PFSK-1 (cell line): ENCODE measurements around the gene TBC1D16.

Experiments used
- FOXP2 ChIP-seq: optimal IDR thresholded peaks from 2 replicates; pipeline ENCODE3; 2011; ENCODE audit warnings: borderline replicate concordance, control low read depth, inconsistent platforms; ENCODE audit not compliant: insufficient read depth; ENCODE audit errors: extremely low read length, extremely low read depth
- POLR2AphosphoS5 ChIP-seq: IDR thresholded peaks from 2 replicates; pipeline ENCODE4 v1.6.1; 2012; ENCODE audit warnings: low read depth, mild to moderate bottlenecking, control low read depth, low read length, moderate library complexity
- REST ChIP-seq, 2 experiments: IDR thresholded peaks; 2 replicates each; pipeline versions ENCODE4 v1.6.1 to v1.8.0; 2011 to 2012; ENCODE audit warnings: low read depth in 2 of 2, low read length in 2 of 2, control low read depth in 1 of 2, inconsistent platforms in 1 of 2, mild to moderate bottlenecking in 1 of 2, moderate library complexity in 1 of 2; ENCODE audit not compliant: insufficient read depth in 1 of 2
- SIN3A ChIP-seq: IDR thresholded peaks from 2 replicates; pipeline ENCODE4 v1.6.1; 2012; ENCODE audit warnings: mild to moderate bottlenecking, low read length, moderate library complexity, borderline replicate concordance; ENCODE audit not compliant: insufficient read depth
- TAF1 ChIP-seq: IDR thresholded peaks from 2 replicates; pipeline ENCODE4 v1.6.1; 2012; ENCODE audit warnings: low read length, control low read depth, borderline replicate concordance; ENCODE audit not compliant: insufficient read depth

TBC1D16 gene

DNA sequence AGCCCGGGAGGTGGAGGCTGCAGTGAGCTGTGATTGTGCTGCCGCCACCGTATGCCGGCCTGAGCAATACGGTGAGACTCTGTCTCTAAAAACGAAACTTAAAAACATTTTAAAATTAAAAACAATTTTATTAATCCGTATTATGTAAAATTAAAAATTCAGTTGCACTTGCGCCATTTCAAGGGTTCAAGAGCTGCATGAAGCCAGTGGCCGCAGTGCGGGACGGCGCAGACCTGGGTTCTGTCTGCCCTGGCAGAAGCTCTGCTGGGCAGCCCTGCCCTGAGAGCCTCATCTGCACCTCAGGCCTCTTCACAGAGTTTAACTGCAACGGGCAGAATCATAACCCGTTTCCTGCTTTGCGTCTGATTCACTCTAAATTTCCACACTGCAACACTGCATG is 31.7 kb downstream of the TBC1D16 start:
- TF ChIP-seq POLR2AphosphoS5 (no peak), SIN3A (no peak), FOXP2 (no peak), REST (IDR thresholded peaks at IDR 0.05; ENCODE audit: insufficient read depth in 1 of 2, low read depth in 2 of 2, low read length in 2 of 2) (no peak), TAF1 (no peak)

GRCh38 chr17:80002690-80003490 is 32.8 kb downstream of the TBC1D16 start:
- TF ChIP-seq POLR2AphosphoS5 = no peak
- TF ChIP-seq SIN3A = no peak
- TF ChIP-seq REST (IDR thresholded peaks at IDR 0.05; ENCODE audit: insufficient read depth in 1 of 2, low read depth in 2 of 2, low read length in 2 of 2) = no peak
- no peak for TF ChIP-seq FOXP2
- TF ChIP-seq TAF1 = no peak

DNA sequence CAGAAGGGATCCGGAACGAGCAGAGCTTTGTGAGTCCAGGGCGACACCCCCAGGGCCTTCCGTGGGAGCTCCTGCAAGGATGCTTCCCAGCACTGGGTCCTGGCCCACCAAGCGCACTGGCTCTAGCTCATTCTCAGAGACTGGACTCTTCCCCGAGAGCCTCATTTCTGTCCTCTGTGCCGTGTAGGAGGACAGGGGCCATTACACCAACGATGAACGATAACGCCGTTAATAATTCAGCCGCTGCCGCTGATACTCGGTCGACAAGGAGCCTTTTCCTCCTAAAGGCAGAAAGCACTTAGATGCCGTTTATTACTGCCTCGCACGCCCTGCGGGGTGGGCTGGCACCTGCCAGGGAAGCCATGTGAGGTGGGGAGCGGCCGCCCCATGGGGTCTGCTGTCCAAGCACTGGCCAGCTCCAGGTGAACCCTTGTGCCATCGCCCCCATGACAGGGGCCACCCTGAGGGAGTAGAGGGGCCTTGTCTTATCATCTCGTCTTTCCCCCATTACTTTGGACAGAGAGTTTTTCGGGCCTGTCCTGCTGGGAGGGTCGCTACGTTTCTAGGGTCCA is 33.5 kb downstream of the TBC1D16 start:
- no peak for TF ChIP-seq TAF1
- TF ChIP-seq SIN3A = no peak
- no peak for TF ChIP-seq FOXP2
- TF ChIP-seq REST (IDR thresholded peaks at IDR 0.05; ENCODE audit: insufficient read depth in 1 of 2, low read depth in 2 of 2, low read length in 2 of 2) = no peak
- no peak for TF ChIP-seq POLR2AphosphoS5

GRCh38 chr17:80000981-80001775 is 34.5 kb downstream of the TBC1D16 start:
- TF ChIP-seq TAF1 = no peak
- TF ChIP-seq REST (IDR thresholded peaks at IDR 0.05; ENCODE audit: insufficient read depth in 1 of 2, low read depth in 2 of 2, low read length in 2 of 2) = no peak
- TF ChIP-seq SIN3A = no peak
- TF ChIP-seq FOXP2 = no peak
- TF ChIP-seq POLR2AphosphoS5 = no peak
